HG03159 (cell line): ENCODE data around the gene SPATA6L.
A peak's percentile ranks its signal among the peaks of the same experiment; 100 is the strongest.
"Not testable (repeated sequence)": the region's sequence is repeated elsewhere in the genome, so short reads cannot be mapped to it uniquely, and the experiment has no call there.

ENCODE experiments used
- ATAC-seq: cut with Tn5 transposase; IDR thresholded peaks from one replicate; pipeline ENCODE4 v1.9.1; 2021; ENCODE audit warnings: mild to moderate bottlenecking, moderate library complexity; ENCODE audit not compliant: unreplicated experiment

SPATA6L gene

GRCh38 chr9:4678679-4679267, 12.5 kb upstream of the SPATA6L start:
- peak; percentile 26 for ATAC-seq

GRCh38 chr9:4677392-4677791, 11.1 kb upstream of the SPATA6L start:
- ATAC-seq = no peak

DNA sequence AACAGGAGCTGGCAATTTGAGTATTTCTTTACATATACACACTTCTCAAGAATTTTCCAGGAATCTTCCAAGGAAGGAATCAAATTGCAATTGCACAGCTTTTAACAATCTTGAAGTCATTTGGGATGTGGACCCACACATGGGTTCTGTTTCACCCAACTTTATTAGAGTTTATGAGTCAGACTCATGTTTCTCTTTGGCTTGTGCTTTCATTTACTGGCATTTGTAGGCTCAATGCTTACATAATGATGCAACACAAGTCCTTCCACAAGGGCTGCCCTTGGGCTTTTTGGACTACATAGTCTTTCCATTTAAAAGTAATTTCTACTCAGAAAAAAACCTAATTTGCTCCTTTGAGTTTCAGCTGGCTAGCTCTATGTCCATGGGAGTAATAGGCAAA, 8.5 kb upstream of the SPATA6L start:
- ATAC-seq = no peak

GRCh38 chr9:4671737-4672136, 5.5 kb upstream of the SPATA6L start:
- no peak for ATAC-seq

- no peak for ATAC-seq
Observed at GRCh38 chr9:4670591-4670990, 4.3 kb upstream of the SPATA6L start.

DNA sequence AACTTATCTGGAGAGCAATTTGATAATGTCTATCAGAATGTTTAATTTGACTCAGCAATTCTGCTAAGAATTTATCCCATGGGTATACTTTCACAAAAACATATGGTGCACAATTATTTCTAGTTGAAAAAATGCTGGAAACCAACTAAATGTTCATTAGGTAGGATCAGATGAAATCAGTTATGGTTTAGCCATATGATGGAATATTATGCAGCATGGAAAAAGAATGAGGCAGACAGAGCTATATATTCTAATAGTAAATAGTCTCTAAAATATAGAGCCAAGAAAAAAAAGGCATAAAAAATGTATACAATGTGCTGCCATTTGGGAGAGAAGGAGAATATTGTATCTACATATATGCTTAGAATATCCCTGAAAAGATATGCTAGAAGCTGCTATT, 3.6 kb upstream of the SPATA6L start:
- no peak for ATAC-seq

DNA sequence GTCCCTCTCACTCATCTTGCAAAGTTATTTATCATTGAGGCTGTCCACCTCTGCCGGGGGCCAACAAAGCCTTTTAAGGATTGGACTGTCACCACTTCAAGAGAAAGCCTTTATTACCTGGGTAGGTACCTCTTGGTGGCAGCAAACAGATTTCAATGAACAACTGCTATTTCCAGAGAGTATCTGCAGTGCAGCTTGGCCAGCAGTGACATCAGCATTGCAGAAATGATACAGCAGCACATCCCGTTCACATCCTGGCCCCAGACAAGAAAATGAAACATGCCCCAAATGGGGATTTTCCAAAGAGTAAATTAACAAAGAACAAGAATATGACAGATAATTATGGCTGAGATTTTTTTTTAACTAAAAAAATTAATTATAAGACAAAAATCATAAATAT, 2.3 kb upstream of the SPATA6L start:
- no peak for ATAC-seq

GRCh38 chr9:4667681-4668080, 1.4 kb upstream of the SPATA6L start:
- no peak for ATAC-seq

DNA sequence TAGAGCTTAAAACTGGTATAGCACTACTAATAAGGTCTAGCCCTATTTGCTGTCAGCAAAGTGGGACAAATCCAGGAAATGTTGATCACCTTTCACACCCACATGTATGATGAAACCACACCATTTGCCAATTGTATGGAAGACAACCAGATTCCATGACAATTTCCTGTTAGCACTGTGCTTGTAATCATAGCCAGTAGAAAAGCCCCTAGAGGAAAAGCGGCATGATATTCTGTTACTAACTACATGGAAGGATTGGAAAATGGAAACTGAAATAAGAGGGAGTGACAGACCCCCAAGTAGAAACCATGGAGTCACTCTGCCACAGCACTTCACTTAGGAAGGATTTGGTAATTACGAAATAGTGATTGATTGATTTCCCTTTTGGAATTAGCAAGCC, 923 bp downstream of the SPATA6L start:
- no peak for ATAC-seq

- no peak for ATAC-seq
Observed at GRCh38 chr9:4663956-4664355, 2.3 kb downstream of the SPATA6L start.

DNA sequence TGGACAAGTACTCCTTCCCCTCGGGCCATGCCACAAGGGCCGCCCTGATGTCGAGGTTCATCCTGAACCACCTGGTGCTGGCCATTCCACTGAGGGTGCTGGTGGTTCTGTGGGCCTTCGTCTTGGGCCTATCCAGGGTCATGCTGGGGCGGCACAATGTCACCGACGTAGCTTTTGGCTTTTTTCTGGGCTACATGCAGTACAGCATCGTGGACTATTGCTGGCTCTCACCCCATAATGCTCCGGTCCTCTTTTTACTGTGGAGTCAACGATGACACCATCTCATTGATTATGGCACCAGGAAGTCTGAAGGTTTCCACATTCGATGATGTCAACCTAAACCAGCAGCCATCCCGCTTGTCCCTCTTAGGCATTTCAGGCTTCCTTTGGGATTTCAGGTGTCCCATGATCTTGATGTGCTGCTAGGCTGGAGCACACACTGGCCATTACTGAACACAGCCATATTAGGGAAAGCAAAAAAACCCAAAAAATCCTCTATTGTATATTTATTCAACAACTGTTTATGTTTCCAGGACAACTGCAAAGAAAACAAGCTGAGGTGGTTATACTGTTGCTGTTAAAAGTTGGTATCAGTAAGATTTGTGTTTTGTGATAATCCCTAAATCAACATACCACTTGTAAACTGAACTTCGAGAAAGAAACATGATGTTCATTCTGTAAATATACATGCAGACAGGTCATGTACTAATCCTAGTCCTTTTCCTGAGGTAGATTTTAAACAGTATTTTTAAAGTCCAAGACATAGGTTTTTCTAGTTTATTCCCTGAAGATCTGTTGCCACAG, 3.1 kb downstream of the SPATA6L start:
- ATAC-seq = peak; percentile 3

GRCh38 chr9:4662108-4662988, 3.9 kb downstream of the SPATA6L start, which contains the start of gene PLPP6:
PLPP6 (plus strand) TSS chr9:4662294; CDS start chr9:4662376, 82 bp downstream.
- ATAC-seq = peak; percentile 72

GRCh38 chr9:4661611-4662010, 4.7 kb downstream of the SPATA6L start:
- ATAC-seq = no peak

- no peak for ATAC-seq
Observed at GRCh38 chr9:4661165-4661564, 5.1 kb downstream of the SPATA6L start.

GRCh38 chr9:4660665-4661064, 5.6 kb downstream of the SPATA6L start:
- not testable (repeated sequence) for ATAC-seq

GRCh38 chr9:4657426-4658159, 8.7 kb downstream of the SPATA6L start:
- ATAC-seq = no peak

DNA sequence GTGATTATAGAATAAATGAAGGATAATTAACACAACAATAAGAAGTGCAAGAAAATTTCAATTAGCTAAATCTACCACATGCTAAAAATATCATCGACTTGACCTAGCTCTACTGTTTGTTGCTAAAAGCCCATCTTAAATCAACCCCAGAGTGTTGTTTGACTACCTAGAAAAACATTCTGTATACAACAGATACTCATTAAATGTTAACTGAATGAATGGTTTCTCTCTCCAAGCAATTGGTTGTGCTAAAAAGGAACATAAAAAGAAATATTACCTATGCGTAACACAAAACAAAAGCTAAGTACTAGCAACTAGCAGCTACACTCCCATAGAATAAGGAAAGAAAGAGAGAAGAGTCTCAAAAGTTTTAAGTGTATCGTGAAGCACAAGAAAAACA, 9.7 kb downstream of the SPATA6L start:
- ATAC-seq = no peak

DNA sequence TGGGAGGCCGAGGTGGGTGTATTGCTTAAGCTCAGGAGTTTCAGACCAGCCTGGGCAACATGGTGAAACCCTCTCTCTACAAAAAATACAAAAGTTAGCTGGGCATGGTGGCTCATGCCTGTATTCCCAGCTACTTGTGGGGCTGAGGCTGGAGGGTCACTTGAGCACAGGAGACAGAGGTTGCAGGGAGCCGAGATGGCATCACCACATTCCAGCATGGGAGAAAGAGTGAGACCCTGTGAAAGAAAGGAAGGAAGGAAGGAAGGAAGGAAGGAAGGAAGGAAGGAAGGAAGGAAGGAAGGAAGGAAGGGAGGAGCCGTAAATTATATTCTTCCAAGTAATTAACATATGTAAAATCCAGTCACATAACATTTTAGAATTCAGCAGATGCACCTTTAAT, 10.1 kb downstream of the SPATA6L start:
- not testable (repeated sequence) for ATAC-seq

DNA sequence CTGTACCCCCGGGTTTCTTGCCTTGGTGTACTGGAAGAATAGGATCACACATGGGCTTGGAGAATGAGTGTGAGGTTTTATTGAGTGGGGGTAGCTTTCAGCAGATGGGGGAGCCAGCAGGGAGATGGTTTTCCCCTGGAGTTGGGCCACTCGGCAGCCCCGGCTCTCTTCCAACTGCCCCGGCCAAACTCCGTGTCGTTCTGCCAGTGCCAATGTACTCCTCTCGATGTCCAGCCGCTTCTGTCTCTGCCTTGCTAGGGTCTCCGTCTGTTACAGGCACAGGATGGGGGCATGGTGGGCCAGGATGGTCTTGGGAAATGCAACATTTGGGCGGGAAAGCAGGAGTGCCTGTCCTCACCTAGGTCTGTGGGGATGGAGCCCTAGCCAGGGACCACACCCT, 11.7 kb downstream of the SPATA6L start:
- ATAC-seq = no peak

GRCh38 chr9:4654084-4654483, 12.2 kb downstream of the SPATA6L start:
- ATAC-seq = no peak

DNA sequence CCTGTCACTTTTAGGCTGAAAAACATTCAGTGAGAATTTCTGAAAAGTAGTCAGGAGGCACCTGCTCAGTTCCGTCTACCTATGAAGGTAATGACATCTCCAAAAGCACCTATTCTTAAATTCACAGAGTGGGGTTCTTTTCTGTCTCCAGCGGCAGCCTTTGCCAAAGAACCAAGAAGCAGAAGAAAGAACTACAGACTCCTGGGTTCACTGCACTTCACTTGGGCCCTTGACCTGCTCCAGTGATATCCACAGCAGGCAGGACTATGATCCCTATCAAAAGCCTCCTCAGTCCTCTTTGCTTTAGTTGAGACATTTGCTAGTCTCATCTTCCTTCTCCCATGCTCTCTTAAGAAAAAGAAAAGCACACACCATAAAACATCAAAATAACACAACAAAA, 23.9 kb downstream of the SPATA6L start:
- no peak for ATAC-seq
